Non-pigmented ciliary epithelial cell (primary cell): ENCODE measurements around the gene KLHL13.
"Not testable (repeated sequence)": the region's sequence is repeated elsewhere in the genome, so short reads cannot be mapped to it uniquely, and the experiment has no call there.

Source experiments
- DNase-seq: peaks from one replicate; pipeline ENCODE4 v3.0.0-alpha.2; 2010; ENCODE audit warnings: low read depth

KLHL13 gene

GRCh38 chrX:118066867-118067515 lies 49.6 kb downstream of the KLHL13 start:
- DNase-seq = no peak

- no peak for DNase-seq
These were observed 53.6 kb downstream of the KLHL13 start for GRCh38 chrX:118062817-118063615.

- DNase-seq = no peak
These were observed 54.4 kb downstream of the KLHL13 start for GRCh38 chrX:118062048-118062789.

- DNase-seq = no peak
These were observed 57.7 kb downstream of the KLHL13 start for GRCh38 chrX:118058924-118059323.

GRCh38 chrX:118056870-118057269 lies 59.7 kb downstream of the KLHL13 start:
- DNase-seq = no peak

- DNase-seq = no peak
These were observed 66.9 kb downstream of the KLHL13 start for GRCh38 chrX:118049713-118050112.

GRCh38 chrX:118047446-118048186 lies 69.0 kb downstream of the KLHL13 start:
- DNase-seq = no peak

GRCh38 chrX:118039591-118039990 lies 77.0 kb downstream of the KLHL13 start:
- no peak for DNase-seq

GRCh38 chrX:118038614-118039365 lies 77.8 kb downstream of the KLHL13 start:
- no peak for DNase-seq

GRCh38 chrX:118026631-118027030 lies 90.0 kb downstream of the KLHL13 start:
- DNase-seq = no peak

- no peak for DNase-seq
These were observed 91.4 kb downstream of the KLHL13 start for GRCh38 chrX:118025226-118025625.

- no peak for DNase-seq
These were observed 92.1 kb downstream of the KLHL13 start for GRCh38 chrX:118024482-118024881.

GRCh38 chrX:118022753-118023152 lies 93.9 kb downstream of the KLHL13 start:
- DNase-seq = no peak

- no peak for DNase-seq
These were observed 100.2 kb downstream of the KLHL13 start for GRCh38 chrX:118016422-118016821.

- not testable (repeated sequence) for DNase-seq
These were observed 114.2 kb downstream of the KLHL13 start for GRCh38 chrX:118002417-118002816.

- no peak for DNase-seq
These were observed 116.1 kb downstream of the KLHL13 start for GRCh38 chrX:118000518-118000917.

GRCh38 chrX:117998171-117998570 lies 118.4 kb downstream of the KLHL13 start:
- DNase-seq = no peak

- no peak for DNase-seq
These were observed 119.6 kb downstream of the KLHL13 start for GRCh38 chrX:117996918-117997480.

- DNase-seq = no peak
These were observed 120.2 kb downstream of the KLHL13 start for GRCh38 chrX:117996408-117996807.

GRCh38 chrX:117995378-117995777 lies 121.2 kb downstream of the KLHL13 start:
- no peak for DNase-seq

GRCh38 chrX:117992192-117992723 lies 124.4 kb downstream of the KLHL13 start:
- no peak for DNase-seq
